ENCODE measurements around the gene EML4.
A peak's percentile ranks its signal among the peaks of the same experiment; 100 is the strongest.
"Not testable (repeated sequence)": the region's sequence is repeated elsewhere in the genome, so short reads cannot be mapped to it uniquely, and the experiment has no call there.

Gene EML4

GRCh38 chr2:42169100-42169873, at the start of gene EML4:
Gene EML4, plus strand, starts transcription at chr2:42169353. Its CDS starts 259 bp downstream, at chr2:42169612.
- DNase-seq (ENCODE audit: low spot score) = peak; percentile 91

- no peak for DNase-seq (ENCODE audit: low spot score)
Measured at GRCh38 chr2:42123426-42123825, 45.7 kb upstream of the EML4 start.

GRCh38 chr2:42124011-42124785, 45.0 kb upstream of the EML4 start:
- no peak for DNase-seq (ENCODE audit: low spot score)

- no peak for DNase-seq (ENCODE audit: low spot score)
Measured at GRCh38 chr2:42125841-42126594, 43.1 kb upstream of the EML4 start.

GRCh38 chr2:42126873-42127272, 42.3 kb upstream of the EML4 start:
- not testable (repeated sequence) for DNase-seq (ENCODE audit: low spot score)

- no peak for DNase-seq (ENCODE audit: low spot score)
Measured at GRCh38 chr2:42127425-42128424, 41.4 kb upstream of the EML4 start.

GRCh38 chr2:42128721-42129486, 40.2 kb upstream of the EML4 start:
- no peak for DNase-seq (ENCODE audit: low spot score)

- no peak for DNase-seq (ENCODE audit: low spot score)
Measured at GRCh38 chr2:42129487-42129852, 39.7 kb upstream of the EML4 start.

GRCh38 chr2:42129947-42130346, 39.2 kb upstream of the EML4 start:
- no peak for DNase-seq (ENCODE audit: low spot score)

- not testable (repeated sequence) for DNase-seq (ENCODE audit: low spot score)
Measured at GRCh38 chr2:42130858-42131257, 38.3 kb upstream of the EML4 start.

- no peak for DNase-seq (ENCODE audit: low spot score)
Measured at GRCh38 chr2:42132191-42132965, 36.8 kb upstream of the EML4 start.

- peak; percentile 61 for DNase-seq (ENCODE audit: low spot score)
Measured at GRCh38 chr2:42132966-42133641, 36.0 kb upstream of the EML4 start.

GRCh38 chr2:42133771-42134195, 35.4 kb upstream of the EML4 start:
- DNase-seq (ENCODE audit: low spot score) = no peak

- DNase-seq (ENCODE audit: low spot score) = not testable (repeated sequence)
Measured at GRCh38 chr2:42134401-42134932, 34.7 kb upstream of the EML4 start.

- no peak for DNase-seq (ENCODE audit: low spot score)
Measured at GRCh38 chr2:42135381-42136312, 33.5 kb upstream of the EML4 start.

- no peak for DNase-seq (ENCODE audit: low spot score)
Measured at GRCh38 chr2:42136782-42137124, 32.4 kb upstream of the EML4 start.

- DNase-seq (ENCODE audit: low spot score) = no peak
Measured at GRCh38 chr2:42137125-42137841, 31.9 kb upstream of the EML4 start.

All from germinal center (tissue), 1 donor.